GM12892 (cell line): Measurements from ENCODE around the gene R3HDM4.

Experiments
- POLR2A ChIP-seq: IDR thresholded peaks from 2 replicates; pipeline ENCODE4 v1.6.1; 2011; ENCODE audit warnings: low read depth, low read length, control low read depth
- POLR2AphosphoS5 ChIP-seq: IDR thresholded peaks from 2 replicates; pipeline ENCODE4 v1.6.1; 2011; ENCODE audit warnings: low read depth, low read length, control low read depth
- TAF1 ChIP-seq: IDR thresholded peaks from 2 replicates; pipeline ENCODE4 v1.6.1; 2011; ENCODE audit warnings: low read depth, mild to moderate bottlenecking, control low read depth, low read length, borderline replicate concordance

DNA sequence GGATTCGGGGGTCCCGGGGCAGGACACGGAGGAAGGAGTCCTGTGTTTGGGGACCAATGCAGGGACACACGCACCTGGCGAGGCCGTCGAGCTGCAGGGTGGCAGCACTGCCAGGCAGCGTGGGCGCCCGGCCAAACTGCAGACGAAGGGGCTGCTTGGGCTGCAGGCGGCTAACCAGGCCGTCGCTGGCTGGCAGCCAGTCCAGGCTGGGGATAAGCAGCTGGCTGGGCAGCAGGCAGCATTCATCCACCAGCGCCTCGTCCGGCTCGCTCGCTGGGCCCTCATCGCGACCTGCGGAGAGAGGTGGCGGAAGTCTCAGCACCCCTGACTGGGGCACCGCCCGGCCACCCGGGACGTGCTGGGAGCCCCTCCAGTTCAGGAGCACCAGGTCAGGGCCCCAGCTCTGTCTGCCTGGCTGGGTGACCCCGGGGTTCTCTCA lies 42.0 kb downstream of the R3HDM4 start:
- TF ChIP-seq POLR2A, result no peak
- TF ChIP-seq POLR2AphosphoS5, result no peak
- no peak for TF ChIP-seq TAF1
